K562 (cell line): ENCODE results near the gene HOXA7. TPM values are rescaled to one million over a fixed set of nuclear protein-coding genes. Genes with fewer than 3 reads are reported as not detected.

Source experiments
- ATAC-seq: fragments of 200-7000 bp; cut with Tn5 transposase; 3 replicates; pipeline ENCODE4 v1.9.1; 2020; ENCODE audit warnings: moderate library complexity
- BruUV-seq: library from RNA; stranded (reverse); fragments of 400-500 nt; replicated peaks from 2 replicates; lab custom pipeline; 2021; lab: Mats Ljungman, UMichigan
- CTCF ChIA-PET: fragments of 300-600 bp; formaldehyde crosslinking; extraction: SDS; loops from one replicate; lab custom pipeline; 2021; ENCODE audit warnings: low intra/inter-chr PET ratio; lab: Yijun Ruan, JAX
- POLR2A ChIA-PET: fragments of 300-600, 350-650 bp; sonication (Branson Sonifier 250); formaldehyde crosslinking; extraction: SDS; loops from one replicate; lab custom pipeline; 2021; ENCODE audit warnings: antibody characterized with exemption, inconsistent platforms; lab: Yijun Ruan, JAX
- DNase-seq, 4 experiments: peaks; one replicate each; pipeline versions ENCODE4 v3.0.0 to v3.0.0-alpha.2; 2011 to 2018; ENCODE audit warnings: low spot score in 3 of 4, mixed read lengths in 3 of 4; ENCODE audit errors: extremely low read depth in 1 of 4
- FAIRE-seq: peaks from 2 replicates; lab custom pipeline; 2011; peaks lifted over from hg19 to GRCh38; lab: Jason Lieb, UNC
- H2AFZ ChIP-seq: 2 replicates; pipeline ENCODE4 v1.6.0; 2011; ENCODE audit warnings: low read depth, low read length, control low read depth, inconsistent platforms
- H3K27ac ChIP-seq: fragments of 200-600 bp; 3 replicates; pipeline ENCODE4 v1.8.0; 2011; ENCODE audit warnings: low read depth, mild to moderate bottlenecking, control low read depth, inconsistent platforms, low read length, moderate library complexity, mixed read lengths; ENCODE audit errors: extremely low read depth
- H3K27me3 ChIP-seq, 2 experiments: fragments of 300-600 bp in 1 of 2; 2 replicates in 1 of 2; 3 replicates in 1 of 2; pipeline versions ENCODE4 v1.6.0 to v1.8.0; 2011; ENCODE audit warnings: inconsistent platforms in 2 of 2, low read length in 2 of 2, mild to moderate bottlenecking in 1 of 2, mixed read lengths in 1 of 2, moderate library complexity in 1 of 2; ENCODE audit not compliant: control insufficient read depth in 2 of 2, insufficient read depth in 2 of 2
- H3K36me3 ChIP-seq: fragments of 300-600 bp; 3 replicates; pipeline ENCODE4 v1.8.0; 2011; ENCODE audit warnings: mild to moderate bottlenecking, low read length, inconsistent platforms; ENCODE audit not compliant: control insufficient read depth, insufficient read depth
- H3K4me1 ChIP-seq, 2 experiments: fragments of 200-600 bp in 1 of 2; replicated peaks in 1 of 2; 2 replicates in 1 of 2; 3 replicates in 1 of 2; pipeline versions ENCODE4 v1.5.1 to v1.8.0; 2011; ENCODE audit warnings: inconsistent platforms in 2 of 2, low read length in 2 of 2, mild to moderate bottlenecking in 1 of 2, mixed read lengths in 1 of 2, moderate library complexity in 1 of 2; ENCODE audit not compliant: control insufficient read depth in 2 of 2, insufficient read depth in 2 of 2
- H3K4me2 ChIP-seq: 2 replicates; pipeline ENCODE4 v1.6.1; 2011; ENCODE audit warnings: low read length, control low read depth, inconsistent platforms, mixed read lengths; ENCODE audit not compliant: insufficient read depth
- H3K4me3 ChIP-seq: fragments of 200-600 bp; sonication (generic), shearing (Covaris generic); 2 replicates; pipeline ENCODE4 v1.5.1; 2016; ENCODE audit warnings: control low read depth, inconsistent platforms
- H3K79me2 ChIP-seq: fragments of 200-600 bp; 3 replicates; pipeline ENCODE4 v1.8.0; 2011; ENCODE audit warnings: low read length, inconsistent platforms; ENCODE audit not compliant: control insufficient read depth, insufficient read depth
- H3K9ac ChIP-seq, 2 experiments: 2 replicates each; pipeline versions ENCODE4 v1.6.0 to v1.6.1; 2011; ENCODE audit warnings: low read depth in 2 of 2, low read length in 2 of 2, control low read depth in 1 of 2, inconsistent platforms in 1 of 2, mild to moderate bottlenecking in 1 of 2, mixed read lengths in 1 of 2; ENCODE audit not compliant: insufficient read depth in 1 of 2
- H3K9me1 ChIP-seq: one replicate; pipeline ENCODE4 v1.6.0; 2011; ENCODE audit warnings: inconsistent platforms, mild to moderate bottlenecking, low read length, moderate library complexity; ENCODE audit not compliant: control insufficient read depth, insufficient read depth
- H3K9me3 ChIP-seq: replicated peaks from 2 replicates; pipeline ENCODE4 v1.5.1; 2011; ENCODE audit warnings: low read depth, low read length, inconsistent platforms; ENCODE audit not compliant: control insufficient read depth, insufficient read depth
- H4K20me1 ChIP-seq: replicated peaks from 2 replicates; pipeline ENCODE4 v1.6.1; 2011; ENCODE audit warnings: low read length, inconsistent platforms, mixed read lengths; ENCODE audit not compliant: control insufficient read depth, insufficient read depth
- CSDE1 ChIP-seq, 2 experiments: fragments of 450-650 bp; IDR thresholded peaks; 2 replicates each; pipeline ENCODE4 v1.6.1; 2016; ENCODE audit warnings: mild to moderate bottlenecking in 1 of 2
- FOXJ3 ChIP-seq: sonication (generic); formaldehyde crosslinking; IDR thresholded peaks from 2 replicates; pipeline ENCODE4 v1.4.0; 2020; ENCODE audit warnings: mild to moderate bottlenecking, missing genetic modification reagents
- HINFP ChIP-seq: fragments of 450-650 bp; conservative IDR thresholded peaks from 2 replicates; pipeline ENCODE4 v1.6.1; 2016; ENCODE audit warnings: missing genetic modification characterization, low read depth, mild to moderate bottlenecking, control low read depth, missing compliant biosample characterization
- HIVEP1 ChIP-seq: fragments of 250-450 bp; sonication (Bioruptor Pico); IDR thresholded peaks from 2 replicates; pipeline ENCODE4 v1.4.0; 2020; ENCODE audit warnings: mild to moderate bottlenecking
- MEIS2 ChIP-seq: fragments of 450-650 bp; IDR thresholded peaks from 2 replicates; pipeline ENCODE4 v1.6.1; 2014; ENCODE audit warnings: mild to moderate bottlenecking; ENCODE audit not compliant: partially characterized antibody
- NFXL1 ChIP-seq: fragments of 450-650 bp; formaldehyde crosslinking; IDR thresholded peaks from 2 replicates; pipeline ENCODE4 v1.4.0; 2021; ENCODE audit warnings: mild to moderate bottlenecking
- PBX2 ChIP-seq, 2 experiments: IDR thresholded peaks in 1 of 2; conservative IDR thresholded peaks in 1 of 2; 2 replicates each; pipeline ENCODE4 v1.6.1; 2016; ENCODE audit warnings: low read depth in 2 of 2, mild to moderate bottlenecking in 1 of 2, missing compliant biosample characterization in 1 of 2, missing genetic modification characterization in 1 of 2, moderate library complexity in 1 of 2
- PHF21A ChIP-seq: fragments of 450-650 bp; IDR thresholded peaks from 2 replicates; pipeline ENCODE4 v1.6.1; 2017; ENCODE audit warnings: low read depth, borderline replicate concordance
- PKNOX1 ChIP-seq: fragments of 450-650 bp; IDR thresholded peaks from 2 replicates; pipeline ENCODE4 v1.6.1; 2016
- TCF3 ChIP-seq: sonication (generic); formaldehyde crosslinking; IDR thresholded peaks from 2 replicates; pipeline ENCODE4 v1.4.0; 2020; ENCODE audit warnings: mild to moderate bottlenecking, missing genetic modification reagents
- TCF7L2 ChIP-seq: fragments of 150-350 bp; IDR thresholded peaks from 2 replicates; pipeline ENCODE4 v1.6.1; 2016; ENCODE audit warnings: low read depth, mild to moderate bottlenecking, low read length, moderate library complexity
- WGBS: fragments of 100-300 bp; shearing (Covaris generic); methylation state at CpG from one replicate; pipeline ENCODE4 v1.1.6; 2016; ENCODE audit warnings: low coverage, mixed read lengths; ENCODE audit not compliant: insufficient coverage; ENCODE audit errors: missing lambda C conversion rate; 5-methylcytosine and 5-hydroxymethylcytosine counted together
- in situ Hi-C: fragments of 300-500 bp; cut with MboI; formaldehyde crosslinking; loops from 4 replicates; pipeline ENCODE4 v1.15.0; 2018; ENCODE audit warnings: inconsistent platforms, mixed read lengths
- intact Hi-C: fragments of 100-400 bp; cut with micrococcal nuclease; formaldehyde crosslinking; loops from 2 replicates; pipeline ENCODE4 v1.14.2; 2022
- polyA plus RNA-seq, 8 experiments: library from polyadenylated mRNA; depleted of rRNA in 4 of 8; stranded (reverse) in 5 of 8; unstranded in 3 of 8; fragments of >200 nt; fragmentation: Nextera tagmentation in 2 of 8; fragmentation: Illumina TruSeq in 1 of 8; extraction: Ambion mirVana in 2 of 8; extraction: Trizol in 1 of 8; gene quantifications; 2 replicates each; pipeline versions ENCODE4 v1.2.1 to v1.2.3, GENCODE V29; 2011 to 2014; ENCODE audit warnings: inconsistent platforms in 1 of 8, missing spikeins in 1 of 8
- total RNA-seq, 7 experiments: library from RNA; depleted of rRNA in 6 of 7; stranded (reverse); fragments of >200 nt in 6 of 7; fragmentation: Illumina TruSeq in 2 of 7; extraction: Trizol in 2 of 7; gene quantifications; 2 replicates each; pipeline versions ENCODE4 v1.2.1 to v1.2.3, GENCODE V29; 2011 to 2021; ENCODE audit warnings: low replicate concordance in 1 of 7

HOXA7 gene
- total and polyA plus RNA-seq, 9 of the 15 experiments (the other 6 are each of a cell fraction or from before 2014, with no cell fraction given): not detected

- peaks cover 44 to 62% of the 10 kb centered on the region in 2 experiments for H3K27me3 ChIP-seq
- H3K9ac ChIP-seq: no peak overlapping the region
- H3K9me1 ChIP-seq: no peaks in the 10 kb centered on the region
- no peak overlapping the region for H2AFZ ChIP-seq
- DNase-seq: no peak
- POLR2A ChIA-PET: interaction anchor here (0.6 to 0.7 kb wide), 2 partner anchors 15 to 669 kb away, joined by 3 read pairs; no protein-coding TSS in a partner anchor
- no peaks in the 10 kb centered on the region for H3K36me3 ChIP-seq
- ATAC-seq: no peak
- no peaks in the 10 kb centered on the region for H3K9me3 ChIP-seq
- CTCF ChIA-PET: no interaction called here
- no peak overlapping the region for H3K27ac ChIP-seq
- 13% methylated on average over 19 of the region's 20 CpGs for WGBS
- no peak overlapping the region for H3K4me2 ChIP-seq
- H3K4me1 ChIP-seq: peaks cover 0 to 16% of the 10 kb centered on the region in 2 experiments; a peak in 2 of 5 replicates
- in situ Hi-C loops: no loop called here
- no peaks in the 10 kb centered on the region for H3K79me2 ChIP-seq
- no peak for FAIRE-seq
- no peak for TF ChIP-seq PBX2 (CRISPR knock-in tag; IDR thresholded peaks at IDR 0.05; ENCODE audit: low read depth)
- TF ChIP-seq PBX2 (tag; conservative IDR thresholded peaks at IDR 0.05; ENCODE audit: low read depth): 0 out of 2 replicates have a peak, but pooled peaks have one; percentile 37
- no peak for TF ChIP-seq TCF3
- no peak for TF ChIP-seq NFXL1 (CRISPR knock-in tag)
- no peak for TF ChIP-seq HIVEP1
- peak; percentile 35 for TF ChIP-seq MEIS2
- TF ChIP-seq CSDE1 (IDR thresholded peaks at IDR 0.05): no peak
- no peak for TF ChIP-seq PHF21A
- 0 out of 2 replicates have a peak, but pooled peaks have one; percentile 24 for TF ChIP-seq PKNOX1
- no peak for TF ChIP-seq HINFP (tag)
- no peak for TF ChIP-seq FOXJ3 (CRISPR knock-in tag)
- TF ChIP-seq TCF7L2: no peak
- TF ChIP-seq, all 486 proteins: peak for 3
- H3K4me3 ChIP-seq: no peak overlapping the region
- BruUV-seq: no TSS peak
- intact Hi-C loops: no loop called here
- H4K20me1 ChIP-seq: 0 out of 2 replicates have a peak, but pooled peaks cover 6% of the 10 kb centered on the region
These were observed 40.2 kb downstream of the HOXA7 start for GRCh38 chr7:27116031-27116961.
